OCI-LY1 (cell line): Measurements from ENCODE around the gene TNNI2.

ENCODE experiments used
- H2AFZ ChIP-seq: fragments of 200-600 bp; sonication (generic), shearing (Covaris generic); 2 replicates; pipeline ENCODE4 v1.6.0; 2014; ENCODE audit warnings: antibody characterized with exemption, mild to moderate bottlenecking, low read length
- H3F3A ChIP-seq: fragments of 200-600 bp; sonication (generic), shearing (Covaris generic); 2 replicates; pipeline ENCODE4 v1.6.0; 2014; ENCODE audit warnings: mild to moderate bottlenecking, antibody characterized with exemption, low read length, moderate library complexity; ENCODE audit not compliant: insufficient read depth
- H3K27ac ChIP-seq: fragments of 200-600 bp; sonication (generic); 2 replicates; pipeline ENCODE4 v1.5.1; 2014; ENCODE audit warnings: low read length, mixed run types, mild to moderate bottlenecking, low read depth; ENCODE audit not compliant: poor library complexity, severe bottlenecking
- H3K27me3 ChIP-seq: fragments of 200-600 bp; sonication (generic); 2 replicates; pipeline ENCODE4 v1.6.0; 2014; ENCODE audit warnings: antibody characterized with exemption, mild to moderate bottlenecking, low read length, moderate library complexity; ENCODE audit not compliant: insufficient read depth
- H3K36me3 ChIP-seq: fragments of 200-600 bp; sonication (generic); 2 replicates; pipeline ENCODE4 v1.6.1; 2014; ENCODE audit warnings: mild to moderate bottlenecking, antibody characterized with exemption, low read length, moderate library complexity, mixed read lengths; ENCODE audit not compliant: insufficient read depth
- H3K4me1 ChIP-seq: fragments of 200-600 bp; sonication (generic); 2 replicates; pipeline ENCODE4 v1.5.1; 2014; ENCODE audit warnings: mild to moderate bottlenecking, low read length, moderate library complexity; ENCODE audit not compliant: insufficient read depth, severe bottlenecking
- H3K4me2 ChIP-seq: fragments of 200-600 bp; sonication (generic), shearing (Covaris generic); 2 replicates; pipeline ENCODE4 v1.6.1; 2014; ENCODE audit warnings: low read length
- H3K4me3 ChIP-seq: fragments of 200-600 bp; sonication (generic); 2 replicates; pipeline ENCODE4 v1.5.1; 2014; ENCODE audit warnings: low read length, low read depth, mild to moderate bottlenecking, mixed read lengths; ENCODE audit not compliant: poor library complexity, severe bottlenecking
- H3K79me2 ChIP-seq: fragments of 200-600 bp; shearing (Covaris generic); 2 replicates; pipeline ENCODE4 v1.6.1; 2016; ENCODE audit warnings: mixed run types, low read length, mixed read lengths; ENCODE audit not compliant: insufficient read depth
- H3K9ac ChIP-seq: fragments of 200-600 bp; sonication (generic), shearing (Covaris generic); 2 replicates; pipeline ENCODE4 v1.6.1; 2014; ENCODE audit warnings: mild to moderate bottlenecking, low read length, mixed read lengths
- H3K9me2 ChIP-seq: fragments of 200-600 bp; sonication (generic), shearing (Covaris generic); 2 replicates; pipeline ENCODE4 v1.6.1; 2014; ENCODE audit warnings: low read depth, mild to moderate bottlenecking, low read length, mixed read lengths
- H3K9me3 ChIP-seq: fragments of 200-600 bp; shearing (Covaris generic); 2 replicates; pipeline ENCODE4 v1.6.1; 2014; ENCODE audit warnings: low read length, mixed read lengths
- H4K20me1 ChIP-seq: fragments of 200-600 bp; sonication (generic), shearing (Covaris generic); 2 replicates; pipeline ENCODE4 v1.6.0; 2016; ENCODE audit warnings: mild to moderate bottlenecking, low read length; ENCODE audit not compliant: insufficient read depth
- EZH2 ChIP-seq: fragments of 200-600 bp; sonication (generic), shearing (Covaris generic); IDR thresholded peaks from 2 replicates; pipeline ENCODE4 v1.8.0; 2017; ENCODE audit warnings: borderline replicate concordance, mixed run types, mild to moderate bottlenecking, antibody characterized with exemption, low read length, moderate library complexity, mixed read lengths
- TF ChIP-seq, protein P1 (sequence below): fragments of 200-600 bp; sonication (generic), shearing (Covaris generic); IDR thresholded peaks from 2 replicates; pipeline ENCODE4 v1.5.1; 2017; ENCODE audit warnings: mild to moderate bottlenecking, antibody characterized with exemption, low read length, moderate library complexity, mixed read lengths

The TNNI2 gene

DNA sequence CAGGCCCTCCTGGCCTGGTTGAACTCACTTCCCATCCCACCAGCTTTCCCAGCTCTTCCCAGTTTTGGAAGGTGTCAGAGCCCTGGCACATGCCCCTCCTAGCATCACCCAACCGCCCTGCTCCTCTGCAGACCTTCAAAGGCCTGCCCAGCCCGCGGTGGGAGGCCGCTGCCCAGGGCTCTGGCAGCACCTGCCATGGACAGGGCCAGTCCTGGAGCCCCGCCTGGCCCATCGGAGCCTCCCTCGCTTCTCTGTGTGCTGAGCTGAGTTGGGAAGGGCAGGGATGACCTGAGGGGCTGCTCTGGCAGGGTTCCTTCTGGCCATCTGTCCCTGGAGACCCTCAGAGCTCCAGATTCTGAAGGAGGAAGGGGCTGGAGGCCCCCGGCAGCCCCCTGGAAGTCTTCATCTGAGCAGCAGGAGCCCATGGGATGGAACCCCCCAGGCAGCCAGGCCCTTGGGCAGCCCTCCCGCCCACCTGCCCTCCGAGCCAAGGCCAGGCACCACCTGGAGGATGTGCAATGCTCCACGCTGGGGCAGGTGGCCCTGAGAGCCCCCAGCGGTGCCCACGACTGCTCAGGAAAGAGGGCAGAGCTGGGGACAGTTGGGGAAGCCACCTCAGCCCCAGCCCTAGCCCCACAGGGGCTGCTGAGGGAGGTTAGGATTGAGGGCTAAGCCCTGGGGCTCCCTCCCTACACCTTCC is 17.7 kb downstream of the TNNI2 start:
- Histone ChIP-seq H2AFZ (no peak overlapping the region), H3K9me2 (no peaks in the 10 kb centered on the region), H3K9me3 (no peaks in the 10 kb centered on the region), H3K27ac (no peak overlapping the region), H3K4me3 (no peak overlapping the region), H3K27me3 (no peaks in the 10 kb centered on the region), H3K36me3 (peaks cover 32% of the 10 kb centered on the region), H3K4me1 (peaks cover 34% of the 10 kb centered on the region), H3F3A (no peaks in the 10 kb centered on the region), H4K20me1 (no peaks in the 10 kb centered on the region; the same call in 1 of the 2 replicates), H3K9ac (no peak overlapping the region), H3K79me2 (peaks cover 17% of the 10 kb centered on the region), H3K4me2 (no peak overlapping the region)
- no peak for TF ChIP-seq EZH2

DNA sequence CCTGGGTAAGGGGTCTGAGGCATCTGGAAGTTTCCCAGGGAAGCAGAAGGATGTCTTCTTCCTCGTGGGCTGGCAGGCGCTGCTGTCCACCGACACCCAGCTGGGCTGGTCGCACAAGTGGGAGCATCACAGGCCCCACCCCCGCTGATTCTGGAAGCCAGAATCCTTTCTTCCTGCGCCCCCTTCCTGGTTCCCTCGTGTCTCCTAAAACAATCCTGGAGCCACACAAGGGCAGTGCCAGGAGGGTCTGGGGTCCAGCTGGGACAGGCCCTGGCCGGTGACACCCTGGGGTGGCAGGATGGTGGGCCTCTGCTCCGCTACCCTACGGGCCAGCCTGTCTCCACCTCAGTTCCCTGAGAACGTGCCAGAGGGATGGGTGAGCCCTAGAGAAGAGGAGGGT is 18.3 kb downstream of the TNNI2 start:
- Histone ChIP-seq H3K36me3 (peaks cover 37% of the 10 kb centered on the region), H3K79me2 (peaks cover 17% of the 10 kb centered on the region), H3K4me2 (no peak overlapping the region), H3K9me2 (no peaks in the 10 kb centered on the region), H3K27me3 (no peaks in the 10 kb centered on the region), H2AFZ (no peak overlapping the region), H3K27ac (no peak overlapping the region), H3K9ac (no peak overlapping the region), H3K4me1 (peaks cover 28% of the 10 kb centered on the region), H3K4me3 (no peak overlapping the region), H4K20me1 (no peaks in the 10 kb centered on the region; the same call in 1 of the 2 replicates), H3F3A (no peaks in the 10 kb centered on the region), H3K9me3 (no peaks in the 10 kb centered on the region)
- TF ChIP-seq, protein P1, sequence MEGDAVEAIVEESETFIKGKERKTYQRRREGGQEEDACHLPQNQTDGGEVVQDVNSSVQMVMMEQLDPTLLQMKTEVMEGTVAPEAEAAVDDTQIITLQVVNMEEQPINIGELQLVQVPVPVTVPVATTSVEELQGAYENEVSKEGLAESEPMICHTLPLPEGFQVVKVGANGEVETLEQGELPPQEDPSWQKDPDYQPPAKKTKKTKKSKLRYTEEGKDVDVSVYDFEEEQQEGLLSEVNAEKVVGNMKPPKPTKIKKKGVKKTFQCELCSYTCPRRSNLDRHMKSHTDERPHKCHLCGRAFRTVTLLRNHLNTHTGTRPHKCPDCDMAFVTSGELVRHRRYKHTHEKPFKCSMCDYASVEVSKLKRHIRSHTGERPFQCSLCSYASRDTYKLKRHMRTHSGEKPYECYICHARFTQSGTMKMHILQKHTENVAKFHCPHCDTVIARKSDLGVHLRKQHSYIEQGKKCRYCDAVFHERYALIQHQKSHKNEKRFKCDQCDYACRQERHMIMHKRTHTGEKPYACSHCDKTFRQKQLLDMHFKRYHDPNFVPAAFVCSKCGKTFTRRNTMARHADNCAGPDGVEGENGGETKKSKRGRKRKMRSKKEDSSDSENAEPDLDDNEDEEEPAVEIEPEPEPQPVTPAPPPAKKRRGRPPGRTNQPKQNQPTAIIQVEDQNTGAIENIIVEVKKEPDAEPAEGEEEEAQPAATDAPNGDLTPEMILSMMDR, result no peak
- TF ChIP-seq EZH2, result no peak

DNA sequence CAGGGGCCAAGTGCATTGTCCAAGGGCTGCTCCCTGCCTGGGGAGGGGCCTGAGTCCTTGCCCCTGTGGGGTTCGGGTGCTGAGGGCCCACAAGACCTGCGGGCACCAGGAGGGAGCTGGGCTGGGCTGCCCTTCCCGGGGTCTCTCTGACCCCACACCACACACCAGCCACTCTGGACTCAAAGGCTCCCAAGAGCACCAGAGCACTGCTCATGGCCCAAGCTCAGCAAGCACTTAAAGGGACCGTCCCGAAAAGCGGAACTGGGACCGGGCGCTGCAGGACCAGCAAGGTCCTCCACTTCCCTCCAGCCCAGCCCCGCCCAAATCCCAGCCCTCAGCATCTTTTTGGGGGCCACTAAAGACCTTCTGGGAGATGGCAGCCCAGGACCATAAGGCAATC is 19.4 kb downstream of the TNNI2 start:
- peaks cover 14% of the 10 kb centered on the region for H3K79me2 ChIP-seq
- H3K36me3 ChIP-seq, result peaks cover 48% of the 10 kb centered on the region
- H4K20me1 ChIP-seq, result no peaks in the 10 kb centered on the region; the same call in 1 of the 2 replicates
- H3F3A ChIP-seq, result no peaks in the 10 kb centered on the region
- no peak overlapping the region for H3K4me2 ChIP-seq
- TF ChIP-seq EZH2, result no peak
- TF ChIP-seq, protein P1, result no peak
- no peak overlapping the region for H3K27ac ChIP-seq
- no peak overlapping the region for H3K9ac ChIP-seq
- H3K9me2 ChIP-seq, result no peaks in the 10 kb centered on the region
- peaks cover 17% of the 10 kb centered on the region for H3K4me1 ChIP-seq
- H3K27me3 ChIP-seq, result no peaks in the 10 kb centered on the region
- no peaks in the 10 kb centered on the region for H3K9me3 ChIP-seq
- no peak overlapping the region for H3K4me3 ChIP-seq
- H2AFZ ChIP-seq, result no peak overlapping the region

DNA sequence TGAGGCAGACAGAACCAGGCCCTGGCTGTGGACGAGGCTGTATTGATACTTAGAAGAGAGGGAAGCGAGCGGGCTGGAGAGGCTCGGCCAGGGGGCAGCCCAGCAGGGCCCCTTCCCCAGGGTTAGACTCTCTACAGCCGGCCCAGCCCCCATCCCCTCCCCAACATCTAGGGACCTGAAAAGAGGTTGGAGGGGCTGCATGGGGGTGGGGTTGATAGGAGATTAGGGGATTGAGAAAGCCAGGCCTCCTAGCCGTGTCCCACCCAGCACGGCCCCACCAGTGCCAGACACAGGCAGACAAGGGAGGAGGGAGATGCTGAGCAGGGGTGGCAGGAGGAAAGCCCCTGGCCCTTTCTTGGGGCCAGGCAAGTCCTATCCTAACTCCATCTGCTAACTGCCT is 19.8 kb downstream of the TNNI2 start:
- Histone ChIP-seq H3K9ac (no peak overlapping the region), H3K4me3 (no peak overlapping the region), H3K9me3 (no peaks in the 10 kb centered on the region), H3K79me2 (peaks cover 10% of the 10 kb centered on the region; the same call in 1 of the 2 replicates), H3K27ac (no peak overlapping the region), H3K9me2 (no peaks in the 10 kb centered on the region), H4K20me1 (no peaks in the 10 kb centered on the region; the same call in 1 of the 2 replicates), H3F3A (no peaks in the 10 kb centered on the region), H3K36me3 (peaks cover 52% of the 10 kb centered on the region), H3K4me2 (no peak overlapping the region), H2AFZ (no peak overlapping the region), H3K4me1 (peaks cover 16% of the 10 kb centered on the region), H3K27me3 (no peaks in the 10 kb centered on the region)
- TF ChIP-seq EZH2, result no peak
- TF ChIP-seq, protein P1, result no peak
